Stomach (tissue), 9 donors: ENCODE results near the gene KCNJ3. TPM values are rescaled to one million over a fixed set of nuclear protein-coding genes. Genes with fewer than 3 reads are reported as not detected.

Experiments
- DNase-seq, 2 donors: peaks; one replicate each; pipeline versions ENCODE4 v3.0.0 to v3.0.0-alpha.2; 2013 to 2019
- H3K27ac ChIP-seq, 5 donors: fragments of 200-600 bp in 4 of 5; sonication (generic) in 4 of 5; one replicate each; pipeline ENCODE4 v1.5.1; 2013 to 2019; ENCODE audit warnings: mild to moderate bottlenecking in 1 of 5, moderate library complexity in 1 of 5
- H3K27me3 ChIP-seq, 3 donors: fragments of 200-600 bp; sonication (generic); one replicate each; pipeline ENCODE4 v1.5.1; 2017 to 2019; ENCODE audit warnings: mixed run types in 1 of 3
- H3K36me3 ChIP-seq, 4 donors: fragments of 200-600 bp; sonication (generic); 1 replicate in 3 of 4; 2 replicates in 1 of 4; pipeline ENCODE4 v1.5.1; 2016 to 2019
- H3K4me1 ChIP-seq, 4 donors: fragments of 200-600 bp; sonication (generic); one replicate each; pipeline ENCODE4 v1.5.1; 2016 to 2019
- H3K4me3 ChIP-seq, 4 donors: fragments of 200-600 bp; sonication (generic) in 3 of 4; one replicate each; pipeline ENCODE4 v1.5.1; 2016 to 2019; ENCODE audit warnings: mild to moderate bottlenecking in 1 of 4
- H3K9me3 ChIP-seq, 4 donors: fragments of 200-600 bp; sonication (generic); one replicate each; pipeline ENCODE4 v1.5.1; 2016 to 2019
- EP300 ChIP-seq: sonication (generic); formaldehyde crosslinking; IDR thresholded peaks from one replicate; pipeline ENCODE4 v1.6.1; 2017; ENCODE audit warnings: antibody characterized with exemption
- POLR2A ChIP-seq, 4 donors: fragments of 450-650 bp; IDR thresholded peaks; one replicate each; pipeline ENCODE4 v1.6.1; 2016; ENCODE audit warnings: antibody characterized with exemption in 4 of 4, control low read depth in 2 of 4, mild to moderate bottlenecking in 1 of 4, moderate library complexity in 1 of 4
- POLR2AphosphoS5 ChIP-seq, 3 donors: sonication (generic); formaldehyde crosslinking; IDR thresholded peaks; one replicate each; pipeline ENCODE4 v1.6.1; 2016; ENCODE audit warnings: antibody characterized with exemption in 3 of 3
- WGBS, 5 donors: extraction: QIAGEN DNeasy Blood & Tissue Kit in 3 of 5; methylation state at CpG; one replicate each; pipeline versions ENCODE4 v1.1.5 to v1.1.7; 2013 to 2018; 5-methylcytosine and 5-hydroxymethylcytosine counted together
- intact Hi-C: fragments of 100-400 bp; cut with DNase I; formaldehyde crosslinking; loops from one replicate; pipeline ENCODE4 v1.15.1; 2023; ENCODE audit warnings: low total_unique reads
- polyA plus RNA-seq, 3 donors: library from polyadenylated mRNA; stranded (reverse); fragments of 200-250 nt; gene quantifications; one replicate each; pipeline ENCODE4 v1.2.3, GENCODE V29; 2013
- total RNA-seq, 5 donors: library from RNA; depleted of rRNA; stranded (reverse); fragments of >200 nt; gene quantifications; one replicate each; pipeline versions ENCODE4 v1.1.0 to v1.2.3, GENCODE V29; 2014 to 2016
- TF ChIP-seq, protein P1 (sequence below), 7 experiments: fragments of 450-650 bp in 4 of 7; fragments of 200-600 bp in 3 of 7; sonication (generic) in 3 of 7; IDR thresholded peaks; one replicate each; pipeline ENCODE4 v1.5.1; 2016 to 2019; ENCODE audit warnings: antibody characterized with exemption in 7 of 7, control low read depth in 2 of 7, mild to moderate bottlenecking in 1 of 7
- donor health status: healthy with polysubstance abuse.
- donor health status: Bipolar disorder and iron deficiency.
- donor health status: healthy.

KCNJ3 gene
- total and polyA plus RNA-seq, 8 donors, result 0.25 to 2.8 (median 0.35) TPM; not detected in 5

DNA sequence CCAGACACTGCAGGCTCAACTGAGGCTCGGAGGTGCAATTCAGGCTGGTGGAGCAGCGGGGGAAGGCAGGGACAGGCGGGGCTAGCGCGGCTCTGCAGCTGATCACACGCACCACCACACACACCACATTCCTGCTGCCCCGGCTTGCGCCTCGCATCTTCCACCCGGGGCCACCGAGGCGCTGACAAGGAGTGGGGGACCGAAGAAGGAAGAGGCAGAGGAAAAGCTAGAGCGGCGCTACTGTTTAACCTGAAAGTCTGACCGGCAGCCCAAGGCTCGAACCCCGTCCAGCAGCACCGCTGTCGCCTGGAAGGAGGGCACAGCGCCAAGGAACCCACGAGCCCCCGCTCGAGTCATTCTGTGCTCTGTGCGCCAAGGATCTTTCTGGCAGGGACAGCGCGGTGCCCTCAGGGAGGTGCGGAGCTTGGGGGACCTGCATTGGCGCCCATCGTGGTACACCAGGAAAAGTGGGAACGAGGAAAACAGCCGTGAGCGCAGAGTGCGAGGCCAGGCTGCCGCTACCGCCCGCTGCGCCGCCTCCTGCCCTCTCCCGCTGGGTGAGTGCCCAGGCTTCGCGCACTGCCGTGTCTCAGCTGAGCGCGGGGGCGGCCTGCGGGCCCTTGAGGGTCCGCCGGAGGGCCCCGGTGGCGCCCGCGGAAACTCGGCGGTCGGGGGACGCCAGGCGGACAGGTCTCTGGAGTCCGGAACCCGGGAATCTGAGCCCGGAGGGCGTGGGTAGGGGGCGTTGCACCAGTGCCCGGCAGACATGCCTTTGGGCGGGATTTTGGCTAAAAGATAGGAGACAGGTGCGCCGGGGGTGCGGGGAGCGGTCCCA, 860 bp upstream of the KCNJ3 start:
- Histone ChIP-seq H3K27ac (peak overlapping the region in 1 of 5 donors; percentile 31), H3K4me3 (peak overlapping the region; percentile 48 to 71 (median 49)), H3K9me3 (no peaks in the 10 kb centered on the region), H3K27me3 (peaks cover 0 to 32% (median 25%) of the 10 kb centered on the region in 3 donors), H3K36me3 (no peaks in the 10 kb centered on the region), H3K4me1 (peaks cover 9 to 31% (median 28%) of the 10 kb centered on the region in 4 donors)
- no peak for TF ChIP-seq POLR2AphosphoS5 (IDR thresholded peaks at IDR 0.05)
- TF ChIP-seq EP300, result no peak
- TF ChIP-seq, protein P1, sequence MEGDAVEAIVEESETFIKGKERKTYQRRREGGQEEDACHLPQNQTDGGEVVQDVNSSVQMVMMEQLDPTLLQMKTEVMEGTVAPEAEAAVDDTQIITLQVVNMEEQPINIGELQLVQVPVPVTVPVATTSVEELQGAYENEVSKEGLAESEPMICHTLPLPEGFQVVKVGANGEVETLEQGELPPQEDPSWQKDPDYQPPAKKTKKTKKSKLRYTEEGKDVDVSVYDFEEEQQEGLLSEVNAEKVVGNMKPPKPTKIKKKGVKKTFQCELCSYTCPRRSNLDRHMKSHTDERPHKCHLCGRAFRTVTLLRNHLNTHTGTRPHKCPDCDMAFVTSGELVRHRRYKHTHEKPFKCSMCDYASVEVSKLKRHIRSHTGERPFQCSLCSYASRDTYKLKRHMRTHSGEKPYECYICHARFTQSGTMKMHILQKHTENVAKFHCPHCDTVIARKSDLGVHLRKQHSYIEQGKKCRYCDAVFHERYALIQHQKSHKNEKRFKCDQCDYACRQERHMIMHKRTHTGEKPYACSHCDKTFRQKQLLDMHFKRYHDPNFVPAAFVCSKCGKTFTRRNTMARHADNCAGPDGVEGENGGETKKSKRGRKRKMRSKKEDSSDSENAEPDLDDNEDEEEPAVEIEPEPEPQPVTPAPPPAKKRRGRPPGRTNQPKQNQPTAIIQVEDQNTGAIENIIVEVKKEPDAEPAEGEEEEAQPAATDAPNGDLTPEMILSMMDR (IDR thresholded peaks at IDR 0.05), result no peak
- TF ChIP-seq POLR2A (IDR thresholded peaks at IDR 0.05), result no peak
- peak; percentile 48 to 76 for DNase-seq
- intact Hi-C loops, result no loop called here
- WGBS, 5 donors, result 1 to 4% (median 2%) methylated on average over 36 to 69 of the region's 69 CpGs

DNA sequence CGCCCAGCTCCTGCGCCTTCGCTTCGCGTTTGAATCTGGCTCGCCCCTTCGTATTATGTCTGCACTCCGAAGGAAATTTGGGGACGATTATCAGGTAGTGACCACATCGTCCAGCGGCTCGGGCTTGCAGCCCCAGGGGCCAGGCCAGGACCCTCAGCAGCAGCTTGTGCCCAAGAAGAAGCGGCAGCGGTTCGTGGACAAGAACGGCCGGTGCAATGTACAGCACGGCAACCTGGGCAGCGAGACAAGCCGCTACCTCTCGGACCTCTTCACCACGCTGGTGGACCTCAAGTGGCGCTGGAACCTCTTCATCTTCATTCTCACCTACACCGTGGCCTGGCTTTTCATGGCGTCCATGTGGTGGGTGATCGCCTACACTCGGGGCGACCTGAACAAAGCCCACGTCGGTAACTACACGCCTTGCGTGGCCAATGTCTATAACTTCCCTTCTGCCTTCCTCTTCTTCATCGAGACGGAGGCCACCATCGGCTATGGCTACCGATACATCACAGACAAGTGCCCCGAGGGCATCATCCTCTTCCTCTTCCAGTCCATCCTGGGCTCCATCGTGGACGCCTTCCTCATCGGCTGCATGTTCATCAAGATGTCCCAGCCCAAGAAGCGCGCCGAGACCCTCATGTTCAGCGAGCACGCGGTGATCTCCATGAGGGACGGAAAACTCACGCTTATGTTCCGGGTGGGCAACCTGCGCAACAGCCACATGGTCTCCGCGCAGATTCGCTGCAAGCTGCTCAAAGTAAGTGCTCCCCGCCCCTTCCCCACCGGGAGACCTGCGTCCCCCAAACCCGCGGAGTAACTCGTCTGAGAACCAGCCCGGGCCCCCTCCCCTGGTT, 453 bp downstream of the KCNJ3 start:
- H3K36me3 ChIP-seq, result no peaks in the 10 kb centered on the region
- TF ChIP-seq POLR2A (IDR thresholded peaks at IDR 0.05) (no peak), EP300 (no peak), POLR2AphosphoS5 (IDR thresholded peaks at IDR 0.05) (no peak)
- TF ChIP-seq, protein P1 (IDR thresholded peaks at IDR 0.05), result no peak
- H3K9me3 ChIP-seq, result no peaks in the 10 kb centered on the region
- intact Hi-C loops, result no loop called here
- peaks cover 9 to 31% (median 28%) of the 10 kb centered on the region in 4 donors for H3K4me1 ChIP-seq
- H3K27me3 ChIP-seq, result peaks cover 0 to 32% (median 25%) of the 10 kb centered on the region in 3 donors
- no peak overlapping the region for H3K27ac ChIP-seq
- peak in 1 of 2 donors; percentile 51 for DNase-seq
- peak overlapping the region; percentile 48 to 71 (median 49) for H3K4me3 ChIP-seq
- WGBS, 5 donors, result 4 to 12% (median 7%) methylated on average over 53 to 60 of the region's 60 CpGs

DNA sequence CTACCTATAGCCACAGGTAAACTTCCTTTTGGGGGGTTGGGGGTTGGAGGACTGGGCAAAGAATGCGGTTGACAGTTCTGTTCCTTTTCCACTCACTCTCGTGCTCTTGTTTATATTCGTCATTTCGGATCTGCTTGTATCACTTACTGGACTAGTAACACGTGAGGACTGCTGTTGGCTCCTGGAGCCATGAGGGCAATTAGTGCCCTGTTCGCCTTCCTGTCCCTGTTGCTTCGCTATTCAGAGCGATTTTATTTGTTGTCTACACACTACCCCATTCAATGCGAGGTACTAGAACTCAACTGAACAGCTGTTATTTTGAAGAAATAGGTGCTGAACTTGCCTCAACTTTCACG, 1.1 kb downstream of the KCNJ3 start:
- Histone ChIP-seq H3K36me3 (no peaks in the 10 kb centered on the region), H3K27me3 (peaks cover 0 to 32% (median 25%) of the 10 kb centered on the region in 3 donors), H3K4me3 (peak overlapping the region; percentile 48 to 71 (median 49)), H3K27ac (no peak overlapping the region), H3K9me3 (no peaks in the 10 kb centered on the region), H3K4me1 (peaks cover 9 to 31% (median 28%) of the 10 kb centered on the region in 4 donors)
- intact Hi-C loops, result no loop called here
- TF ChIP-seq POLR2AphosphoS5 (IDR thresholded peaks at IDR 0.05), result no peak
- no peak for TF ChIP-seq EP300
- TF ChIP-seq, protein P1 (IDR thresholded peaks at IDR 0.05), result no peak
- no peak for TF ChIP-seq POLR2A (IDR thresholded peaks at IDR 0.05)
- DNase-seq, result no peak
- 12 to 28% (median 22%) methylated on average over 10 of the region's 10 CpGs for WGBS, 5 donors

DNA sequence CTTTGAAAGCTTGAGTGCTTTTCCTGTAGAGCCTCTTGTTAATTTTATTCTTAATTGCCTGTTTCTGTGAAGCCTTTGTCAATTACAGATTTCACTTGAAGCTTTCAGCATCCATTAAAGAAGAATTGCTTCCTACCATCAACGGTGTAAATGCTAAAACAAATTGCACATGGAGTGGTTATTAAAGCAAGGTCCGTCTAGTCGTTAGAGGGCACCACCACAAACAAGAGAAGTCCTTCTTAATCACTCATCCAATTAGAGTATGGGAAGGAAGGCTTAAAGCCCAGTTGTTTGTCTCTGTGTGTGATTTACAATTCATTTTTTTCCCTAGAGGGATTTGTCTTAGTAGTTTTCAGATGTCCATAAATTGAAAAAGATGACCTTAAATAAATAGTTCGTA, 1.6 kb downstream of the KCNJ3 start:
- Histone ChIP-seq H3K9me3 (no peaks in the 10 kb centered on the region), H3K4me3 (no peak overlapping the region), H3K27ac (no peak overlapping the region), H3K36me3 (no peaks in the 10 kb centered on the region), H3K27me3 (peaks cover 0 to 32% (median 25%) of the 10 kb centered on the region in 3 donors), H3K4me1 (peaks cover 9 to 31% (median 28%) of the 10 kb centered on the region in 4 donors)
- TF ChIP-seq, protein P1 (IDR thresholded peaks at IDR 0.05), result no peak
- no peak for TF ChIP-seq EP300
- no peak for TF ChIP-seq POLR2A (IDR thresholded peaks at IDR 0.05)
- TF ChIP-seq POLR2AphosphoS5 (IDR thresholded peaks at IDR 0.05), result no peak
- WGBS, 5 donors, result 40 to 47% (median 45%) methylated on average over 4 of the region's 4 CpGs
- intact Hi-C loops, result no loop called here
- DNase-seq, result peak in 1 of 2 donors; percentile 41
